Measurements from ENCODE around the gene WDFY4.

- no peak for TF ChIP-seq CTCF (conservative IDR thresholded peaks at IDR 0.05)
- TF ChIP-seq EZH2 (IDR thresholded peaks at IDR 0.05; ENCODE audit: low read depth): no peak
These were observed 102.1 kb downstream of the WDFY4 start for GRCh38 chr10:48786606-48787282.

Data from PC-9 (cell line).